ENCODE data around the gene AKAP13. TPM values are rescaled to one million over a fixed set of nuclear protein-coding genes. Genes with fewer than 3 reads are reported as not detected.

Gene AKAP13
- total and polyA plus RNA-seq, 2 of the 13 experiments (the other 11 are each of a cell fraction or from before 2014, with no cell fraction given) = 6.7 to 27.1 TPM

- TF ChIP-seq ZSCAN31 (CRISPR knock-in tag; IDR thresholded peaks at IDR 0.05; ENCODE audit: low read depth) = no peak
- TF ChIP-seq ZBTB2 (CRISPR knock-in tag; IDR thresholded peaks at IDR 0.05; ENCODE audit: low read depth) = no peak
- no peak for TF ChIP-seq SMAD3 (CRISPR knock-in tag; IDR thresholded peaks at IDR 0.05)
- no peak for TF ChIP-seq ZNF598 (CRISPR knock-in tag; IDR thresholded peaks at IDR 0.05; ENCODE audit: borderline replicate concordance)
- TF ChIP-seq ZNF256 (CRISPR knock-in tag; conservative IDR thresholded peaks at IDR 0.05) = no peak
- no peak for TF ChIP-seq AHR (CRISPR knock-in tag; IDR thresholded peaks at IDR 0.05)
- TF ChIP-seq KDM5B (CRISPR knock-in tag; IDR thresholded peaks at IDR 0.05; ENCODE audit: borderline replicate concordance) = no peak
- TF ChIP-seq DMAP1 (CRISPR knock-in tag; IDR thresholded peaks at IDR 0.05) = no peak
- no peak for TF ChIP-seq TAF15 (IDR thresholded peaks at IDR 0.05; ENCODE audit: low read depth, low read length, poor library complexity, severe bottlenecking)
- TF ChIP-seq KLF16 (CRISPR knock-in tag; IDR thresholded peaks at IDR 0.05) = 0 out of 4 replicates have a peak, but pooled peaks of 1 of the 2 experiments have one; percentile 21
- peak; percentile 43; the same call in 1 of the 2 replicates for TF ChIP-seq ZNF574 (CRISPR knock-in tag; IDR thresholded peaks at IDR 0.05)
- TF ChIP-seq ZNF44 (CRISPR knock-in tag; IDR thresholded peaks at IDR 0.05) = no peak
- no peak for TF ChIP-seq ZNF547 (CRISPR knock-in tag; IDR thresholded peaks at IDR 0.05)
- no peak for TF ChIP-seq ZNF629 (CRISPR knock-in tag; conservative IDR thresholded peaks at IDR 0.05)
- TF ChIP-seq MLX (CRISPR knock-in tag; IDR thresholded peaks at IDR 0.05) = no peak
- TF ChIP-seq ZBTB37 (CRISPR knock-in tag; IDR thresholded peaks at IDR 0.05) = no peak
- no peak for TF ChIP-seq CTCF (CRISPR knock-in tag; IDR thresholded peaks at IDR 0.05)
- no peak for TF ChIP-seq ZNF17 (CRISPR knock-in tag; IDR thresholded peaks at IDR 0.05)
- no peak for TF ChIP-seq FOXP4 (CRISPR knock-in tag; IDR thresholded peaks at IDR 0.05)
Observed at GRCh38 chr15:85794598-85795336, 414.4 kb downstream of the AKAP13 start, which contains the start of gene KLHL25 (continued).
